Smooth muscle cell (in vitro differentiated cells): ENCODE measurements around the gene SYNPO2. TPM values are rescaled to one million over a fixed set of nuclear protein-coding genes. Genes with fewer than 3 reads are reported as not detected.
A peak's percentile ranks its signal among the peaks of the same experiment; 100 is the strongest.

ENCODE experiments used
- DNase-seq: peaks from one replicate; lab custom pipeline; 2025; ENCODE audit not compliant: unreplicated experiment; lab: John Stamatoyannopoulos, UW
- H2AFZ ChIP-seq: fragments of 200-600 bp; sonication (generic); 2 replicates; pipeline ENCODE4 v1.6.0; 2016; ENCODE audit warnings: antibody characterized with exemption, low read depth, mild to moderate bottlenecking
- H3F3A ChIP-seq: fragments of 200-600 bp; sonication (generic); 2 replicates; pipeline ENCODE4 v1.6.0; 2017; ENCODE audit warnings: antibody characterized with exemption, low read depth
- H3K27ac ChIP-seq: fragments of 200-600 bp; sonication (generic); 2 replicates; pipeline ENCODE4 v1.5.1; 2016; ENCODE audit warnings: low read depth, mild to moderate bottlenecking
- H3K27me3 ChIP-seq: fragments of 200-600 bp; sonication (generic); 2 replicates; pipeline ENCODE4 v1.6.1; 2016; ENCODE audit warnings: low read depth, mild to moderate bottlenecking
- H3K36me3 ChIP-seq: fragments of 200-600 bp; sonication (generic); 2 replicates; pipeline ENCODE4 v1.5.1; 2016; ENCODE audit warnings: low read depth
- H3K4me1 ChIP-seq: fragments of 200-600 bp; sonication (generic); 2 replicates; pipeline ENCODE4 v1.5.1; 2016; ENCODE audit warnings: low read depth
- H3K4me2 ChIP-seq: fragments of 200-600 bp; sonication (generic); 2 replicates; pipeline ENCODE4 v1.6.0; 2016; ENCODE audit warnings: mild to moderate bottlenecking
- H3K4me3 ChIP-seq: fragments of 200-600 bp; sonication (generic); 2 replicates; pipeline ENCODE4 v1.5.1; 2016; ENCODE audit warnings: mild to moderate bottlenecking
- H3K79me2 ChIP-seq: fragments of 200-600 bp; sonication (generic); 2 replicates; pipeline ENCODE4 v1.6.0; 2016; ENCODE audit warnings: low read depth, mild to moderate bottlenecking
- H3K9ac ChIP-seq: fragments of 200-600 bp; sonication (generic); 2 replicates; pipeline ENCODE4 v1.6.0; 2016; ENCODE audit warnings: low read depth
- H3K9me3 ChIP-seq: fragments of 200-600 bp; sonication (generic); replicated peaks from 2 replicates; pipeline ENCODE4 v1.5.1; 2016; ENCODE audit warnings: low read depth
- H4K20me1 ChIP-seq: fragments of 200-600 bp; sonication (generic); 2 replicates; pipeline ENCODE4 v1.6.0; 2016; ENCODE audit warnings: low read depth
- WGBS: methylation state at CpG from one replicate; pipeline ENCODE4 v1.1.7; 2016; ENCODE audit warnings: low lambda C conversion rate; 5-methylcytosine and 5-hydroxymethylcytosine counted together
- polyA plus RNA-seq: library from polyadenylated mRNA; unstranded; fragments of >200 nt; fragmentation: Nextera tagmentation; extraction: Ambion mirVana; gene quantifications from 2 replicates; pipeline ENCODE4 v1.2.1, GENCODE V29; 2016
- total RNA-seq: library from RNA; depleted of rRNA; stranded (reverse); fragments of >200 nt; gene quantifications from 2 replicates; pipeline ENCODE4 v1.2.3, GENCODE V29; 2014
- TF ChIP-seq, protein P1 (sequence below): fragments of 200-600 bp; sonication (generic); IDR thresholded peaks from 2 replicates; pipeline ENCODE4 v1.5.1; 2017; ENCODE audit warnings: borderline replicate concordance, mild to moderate bottlenecking, antibody characterized with exemption; ENCODE audit not compliant: insufficient read depth, poor library complexity, severe bottlenecking

Gene SYNPO2
- total and polyA plus RNA-seq, 2 experiments from 2014 or later = 0.08 to 4.5 TPM

DNA sequence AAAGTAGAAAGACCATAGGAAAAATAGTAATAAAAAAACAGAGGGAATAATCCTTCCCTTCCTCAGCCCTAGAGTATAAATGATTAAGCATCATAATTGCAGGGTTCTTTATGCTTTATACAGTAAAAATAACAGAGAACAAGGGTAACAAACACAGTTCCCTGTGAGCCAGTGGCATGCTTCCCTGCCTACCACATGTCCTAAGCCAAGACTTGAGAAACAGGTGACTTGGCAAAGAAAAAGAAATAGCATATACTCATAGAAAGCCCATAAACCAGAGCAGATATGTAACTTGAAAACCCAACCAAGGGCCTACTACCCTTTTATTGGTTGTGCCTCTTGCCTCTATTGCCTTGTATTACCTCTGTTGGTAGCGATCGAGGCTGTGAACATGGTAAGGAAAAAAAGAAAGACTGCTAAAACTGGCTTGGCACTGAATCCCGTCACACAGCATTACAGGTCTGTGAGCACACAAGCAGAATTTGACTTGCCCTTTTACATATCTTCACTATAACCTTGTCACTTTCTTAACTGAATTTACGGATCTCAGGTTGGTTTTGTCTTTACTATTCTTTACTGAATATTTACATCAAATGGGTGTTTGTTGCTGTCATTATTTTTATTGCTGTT lies 216.1 kb downstream of the SYNPO2 start:
- Histone ChIP-seq H3K4me2 (no peak overlapping the region), H3K27me3 (no peaks in the 10 kb centered on the region), H3K4me3 (no peak overlapping the region), H3K27ac (no peak overlapping the region), H3F3A (no peaks in the 10 kb centered on the region), H4K20me1 (no peaks in the 10 kb centered on the region), H3K36me3 (no peaks in the 10 kb centered on the region), H3K4me1 (peaks cover 3% of the 10 kb centered on the region), H3K79me2 (no peaks in the 10 kb centered on the region), H3K9me3 (no peaks in the 10 kb centered on the region), H2AFZ (peak overlapping the region; percentile 9), H3K9ac (no peak overlapping the region)
- no peak for DNase-seq
- 81% methylated on average over 4 of the region's 4 CpGs for WGBS
- TF ChIP-seq, protein P1, sequence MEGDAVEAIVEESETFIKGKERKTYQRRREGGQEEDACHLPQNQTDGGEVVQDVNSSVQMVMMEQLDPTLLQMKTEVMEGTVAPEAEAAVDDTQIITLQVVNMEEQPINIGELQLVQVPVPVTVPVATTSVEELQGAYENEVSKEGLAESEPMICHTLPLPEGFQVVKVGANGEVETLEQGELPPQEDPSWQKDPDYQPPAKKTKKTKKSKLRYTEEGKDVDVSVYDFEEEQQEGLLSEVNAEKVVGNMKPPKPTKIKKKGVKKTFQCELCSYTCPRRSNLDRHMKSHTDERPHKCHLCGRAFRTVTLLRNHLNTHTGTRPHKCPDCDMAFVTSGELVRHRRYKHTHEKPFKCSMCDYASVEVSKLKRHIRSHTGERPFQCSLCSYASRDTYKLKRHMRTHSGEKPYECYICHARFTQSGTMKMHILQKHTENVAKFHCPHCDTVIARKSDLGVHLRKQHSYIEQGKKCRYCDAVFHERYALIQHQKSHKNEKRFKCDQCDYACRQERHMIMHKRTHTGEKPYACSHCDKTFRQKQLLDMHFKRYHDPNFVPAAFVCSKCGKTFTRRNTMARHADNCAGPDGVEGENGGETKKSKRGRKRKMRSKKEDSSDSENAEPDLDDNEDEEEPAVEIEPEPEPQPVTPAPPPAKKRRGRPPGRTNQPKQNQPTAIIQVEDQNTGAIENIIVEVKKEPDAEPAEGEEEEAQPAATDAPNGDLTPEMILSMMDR = no peak

- Histone ChIP-seq H3K4me1 (peaks cover 3% of the 10 kb centered on the region), H3K79me2 (no peaks in the 10 kb centered on the region), H3K27ac (no peak overlapping the region), H2AFZ (no peak overlapping the region), H4K20me1 (no peaks in the 10 kb centered on the region), H3K4me3 (no peak overlapping the region), H3F3A (no peaks in the 10 kb centered on the region), H3K36me3 (no peaks in the 10 kb centered on the region), H3K4me2 (no peak overlapping the region), H3K27me3 (no peaks in the 10 kb centered on the region), H3K9me3 (no peaks in the 10 kb centered on the region), H3K9ac (no peak overlapping the region)
- WGBS = 95% methylated on average over 1 of the region's 1 CpG
- DNase-seq = no peak
- TF ChIP-seq, protein P1 = no peak
These were observed 217.0 kb downstream of the SYNPO2 start for GRCh38 chr4:119105605-119106004.

- H4K20me1 ChIP-seq = no peaks in the 10 kb centered on the region
- H3K36me3 ChIP-seq = no peaks in the 10 kb centered on the region
- WGBS = 85% methylated on average over 4 of the region's 4 CpGs
- no peaks in the 10 kb centered on the region for H3K79me2 ChIP-seq
- H3K4me1 ChIP-seq = peaks cover 3% of the 10 kb centered on the region
- H3K27ac ChIP-seq = no peak overlapping the region
- H2AFZ ChIP-seq = no peak overlapping the region
- no peaks in the 10 kb centered on the region for H3F3A ChIP-seq
- TF ChIP-seq, protein P1 = no peak
- no peaks in the 10 kb centered on the region for H3K27me3 ChIP-seq
- no peak overlapping the region for H3K4me2 ChIP-seq
- no peak for DNase-seq
- H3K9ac ChIP-seq = no peak overlapping the region
- no peak overlapping the region for H3K4me3 ChIP-seq
- no peaks in the 10 kb centered on the region for H3K9me3 ChIP-seq
These were observed 217.7 kb downstream of the SYNPO2 start for GRCh38 chr4:119106036-119107000.
